ENCODE data around the gene MAMLD1.
"Not testable (repeated sequence)": the region's sequence is repeated elsewhere in the genome, so short reads cannot be mapped to it uniquely, and the experiment has no call there.

GRCh38 chrX:150340326-150340725 is 22.8 kb upstream of the MAMLD1 start:
- not testable (repeated sequence) for TF ChIP-seq CTCF (conservative IDR thresholded peaks at IDR 0.05; ENCODE audit: low read depth, low read length); EZH2 (IDR thresholded peaks at IDR 0.05; ENCODE audit: borderline replicate concordance, low read depth, low read length, poor library complexity, severe bottlenecking)
